ENCODE data around the gene FRMD4A.

- no peak for TF ChIP-seq CTCF (conservative IDR thresholded peaks at IDR 0.05; ENCODE audit: low read depth, low read length)
- no peak for TF ChIP-seq EZH2phosphoT487 (IDR thresholded peaks at IDR 0.05; ENCODE audit: borderline replicate concordance, low read length)
- no peak for TF ChIP-seq EZH2 (IDR thresholded peaks at IDR 0.05; ENCODE audit: low read length, unreplicated experiment)
Measured at GRCh38 chr10:13660551-13660920, 670.2 kb downstream of the FRMD4A start.
